HG03521 (cell line): ENCODE measurements around the gene PEX10.
A peak's percentile ranks its signal among the peaks of the same experiment; 100 is the strongest.

ENCODE experiments used
- ATAC-seq: cut with Tn5 transposase; IDR thresholded peaks from one replicate; pipeline ENCODE4 v1.9.1; 2021; ENCODE audit warnings: mild to moderate bottlenecking, moderate library complexity; ENCODE audit not compliant: unreplicated experiment

Gene PEX10

DNA sequence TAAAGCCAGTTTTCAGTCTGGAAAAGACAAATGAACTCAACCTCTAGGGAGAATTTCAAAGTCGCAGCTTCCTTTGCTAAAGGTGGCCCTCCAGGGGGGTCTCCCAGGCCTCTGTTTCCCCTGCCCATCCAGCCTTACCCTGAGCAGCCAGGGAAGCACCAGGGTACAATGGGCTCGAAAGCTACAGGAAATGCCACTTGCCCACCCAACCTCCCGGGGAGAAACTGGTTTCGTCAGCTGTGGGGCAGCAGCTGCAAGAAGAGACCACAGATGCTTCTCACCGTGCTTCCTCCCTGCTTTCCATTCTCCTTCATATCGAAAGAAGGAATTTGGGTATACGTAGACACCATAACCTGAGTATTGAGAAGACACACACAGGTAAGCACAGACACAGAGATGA lies 22.7 kb downstream of the PEX10 start:
- no peak for ATAC-seq

DNA sequence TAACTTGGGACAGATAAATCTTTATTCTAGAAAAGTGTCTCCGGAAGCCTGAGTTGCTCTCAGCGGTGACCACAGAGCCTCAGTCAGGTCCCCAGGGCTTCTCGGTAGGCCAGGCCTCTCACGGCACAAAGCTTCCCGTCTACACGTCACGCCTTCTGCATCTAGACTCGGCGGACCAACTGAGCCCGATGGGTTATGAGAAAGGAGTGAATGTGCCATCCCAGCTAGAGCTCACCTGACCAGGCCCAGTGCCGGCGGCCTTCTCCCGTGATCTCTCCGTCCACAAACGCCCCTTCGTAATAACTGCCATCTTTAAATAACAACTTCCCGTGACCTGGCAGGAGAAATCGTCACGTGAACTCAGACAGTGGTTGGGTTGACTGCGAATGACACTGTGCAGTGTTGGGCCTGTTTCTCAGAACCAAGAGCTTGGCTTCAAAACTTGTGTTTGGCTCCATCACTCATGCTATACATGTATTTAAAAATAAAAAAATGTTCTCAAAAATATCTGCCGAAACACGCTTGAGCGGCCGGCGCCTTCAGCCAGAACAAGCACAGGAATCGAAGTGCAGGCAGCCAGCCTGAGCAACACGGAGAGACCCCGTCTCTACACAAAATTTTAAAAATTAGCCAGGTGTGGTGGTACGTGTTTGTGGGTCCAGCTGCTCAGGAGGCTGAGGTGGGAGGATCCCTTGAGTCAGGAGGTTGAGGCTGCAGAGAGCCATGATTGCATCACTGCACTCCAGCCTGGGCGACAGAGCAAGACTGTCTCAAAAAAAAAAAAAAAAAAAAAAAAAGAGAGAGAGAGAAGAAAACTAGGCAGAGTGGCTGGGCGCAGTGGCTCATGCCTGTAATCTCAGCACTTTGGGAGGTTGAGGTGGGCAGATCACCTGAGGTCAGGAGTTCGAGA lies 24.1 kb downstream of the PEX10 start:
- no peak for ATAC-seq

DNA sequence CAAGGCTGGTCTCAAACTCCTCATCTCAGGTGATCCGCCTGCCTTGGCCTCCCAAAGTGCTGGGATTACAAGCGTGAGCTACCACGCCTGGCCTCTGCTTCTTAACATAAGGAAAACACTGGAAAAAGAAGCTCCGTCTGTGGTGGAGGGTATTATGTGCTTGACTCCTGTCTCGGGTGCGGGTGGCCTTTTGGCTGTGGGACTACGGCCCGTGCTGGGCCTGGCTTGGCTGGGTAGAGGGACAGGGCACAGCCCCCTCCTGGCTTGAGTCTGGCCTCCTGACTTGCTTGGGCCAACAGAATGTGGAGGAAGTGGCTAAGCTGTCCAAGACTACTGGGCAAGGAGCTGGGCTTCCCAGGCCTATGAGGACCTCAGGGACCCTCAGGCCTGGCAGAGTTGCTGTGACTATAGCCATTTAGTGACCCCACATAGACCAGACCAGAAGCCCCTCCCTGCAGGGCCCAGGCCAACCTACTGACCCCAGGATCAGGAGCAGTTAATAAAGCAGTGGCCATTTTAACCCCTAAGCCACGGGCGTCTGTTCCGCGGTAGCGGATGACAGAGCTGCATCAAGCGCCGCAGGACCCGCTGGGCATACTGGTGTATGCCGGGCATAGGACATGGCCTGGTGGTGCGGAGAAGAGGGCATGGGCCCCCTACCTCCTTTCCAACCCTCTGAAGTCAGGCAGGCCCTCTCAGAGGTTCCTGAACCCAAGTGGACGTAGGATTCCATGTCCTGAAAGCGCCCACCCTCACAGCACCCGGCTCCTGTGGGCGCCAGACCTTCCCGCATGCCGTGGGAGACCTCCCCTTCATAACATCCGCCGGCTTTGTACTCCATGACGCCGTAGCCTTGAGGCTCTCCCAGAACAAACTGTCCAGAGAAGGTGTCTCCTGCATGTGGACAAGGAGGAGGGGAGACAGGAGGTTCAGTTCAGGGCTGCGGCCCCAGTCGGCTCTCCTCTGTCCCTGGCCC lies 25.4 kb downstream of the PEX10 start:
- no peak for ATAC-seq

DNA sequence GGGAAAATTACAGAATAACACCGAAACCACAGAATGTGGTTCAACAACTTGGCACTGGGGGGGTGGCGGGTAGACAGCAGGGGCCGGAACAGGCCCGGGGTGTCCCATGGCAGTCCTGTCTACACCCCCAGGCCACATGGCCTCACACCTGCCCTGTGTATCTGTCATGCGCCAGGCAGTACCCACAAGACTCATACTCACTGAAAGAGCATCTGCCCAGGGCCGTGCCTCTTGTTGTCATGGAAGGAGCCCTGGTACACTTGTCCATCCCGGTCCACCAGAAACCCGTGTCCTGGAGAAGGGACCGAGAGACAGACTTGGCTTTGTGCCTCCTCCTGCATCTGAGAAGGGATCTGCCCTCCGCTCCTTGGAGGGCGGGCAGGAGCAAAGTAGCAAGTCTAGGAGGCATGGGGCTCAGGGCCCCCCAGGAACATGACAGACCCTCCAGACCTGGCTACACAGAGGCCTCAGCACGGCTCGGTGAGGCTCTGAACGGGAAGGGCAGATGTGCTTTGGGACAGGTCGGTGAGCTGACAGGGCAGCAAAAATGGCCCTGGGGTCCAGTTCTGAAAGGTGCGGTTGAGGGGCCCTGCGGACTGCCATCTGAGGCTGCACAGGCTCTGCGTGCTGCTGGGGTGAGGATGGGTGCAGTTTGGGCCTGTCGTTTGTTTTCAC lies 26.6 kb downstream of the PEX10 start:
- ATAC-seq = no peak

DNA sequence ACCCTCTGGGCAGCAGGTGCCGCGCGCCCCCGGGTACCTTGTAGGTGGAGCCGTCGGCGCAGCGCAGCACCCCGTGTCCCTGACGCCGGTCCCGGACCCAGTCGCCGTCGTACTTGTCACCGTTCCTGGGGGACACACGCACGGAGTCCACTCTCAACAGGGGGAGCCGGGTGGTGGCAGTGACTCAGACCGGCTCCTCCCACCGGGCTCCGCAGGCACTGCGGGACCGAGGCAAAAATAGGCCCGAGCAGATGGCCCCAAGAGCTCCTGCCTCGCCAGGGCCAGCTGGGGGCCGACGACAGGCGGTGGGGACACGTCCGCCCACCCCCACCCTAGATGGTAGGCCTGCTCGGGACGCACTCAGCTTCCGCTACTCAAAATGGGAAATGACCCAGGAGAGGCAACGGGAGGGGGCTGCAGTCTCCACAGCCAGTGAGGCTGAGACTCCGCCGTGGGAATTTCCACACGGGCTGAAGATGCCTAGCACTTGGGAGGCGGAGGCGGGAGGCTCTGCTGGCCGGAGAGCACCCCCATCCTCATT lies 27.4 kb downstream of the PEX10 start:
- ATAC-seq = no peak

DNA sequence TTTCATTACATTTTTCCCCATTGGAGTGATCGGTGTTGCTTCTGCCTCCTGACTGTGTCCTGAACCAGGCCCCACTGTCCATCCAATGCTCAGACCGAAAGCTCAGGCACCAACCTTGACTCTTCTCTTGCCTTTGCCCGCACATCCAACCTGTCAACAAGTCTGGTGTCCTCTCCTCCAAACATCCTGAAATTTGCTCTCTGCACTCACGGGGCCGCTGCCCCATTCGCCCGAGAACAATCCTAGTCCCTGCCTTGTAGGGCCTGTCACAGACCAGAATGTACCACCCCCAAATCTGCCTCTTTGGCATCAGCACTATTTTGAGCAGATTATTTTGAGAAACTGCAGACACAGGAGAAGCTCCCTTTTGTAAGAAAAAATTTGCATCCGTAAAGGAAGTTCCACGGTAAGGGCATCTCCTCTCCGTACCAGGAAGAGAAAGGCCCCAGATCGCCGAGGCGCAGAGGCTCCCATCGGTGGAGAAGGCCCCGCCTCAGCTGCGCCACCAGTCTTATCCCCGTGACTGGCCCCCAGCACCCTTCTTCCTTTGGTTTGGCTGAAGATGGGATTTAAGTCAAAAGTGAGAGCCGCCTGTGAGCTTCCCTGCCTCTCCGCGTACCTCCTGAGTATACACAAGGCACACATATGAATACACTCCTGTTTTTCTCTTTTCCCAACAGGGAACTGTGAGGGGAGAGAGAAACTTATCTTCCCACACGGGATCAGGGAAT lies 28.1 kb downstream of the PEX10 start:
- no peak for ATAC-seq

DNA sequence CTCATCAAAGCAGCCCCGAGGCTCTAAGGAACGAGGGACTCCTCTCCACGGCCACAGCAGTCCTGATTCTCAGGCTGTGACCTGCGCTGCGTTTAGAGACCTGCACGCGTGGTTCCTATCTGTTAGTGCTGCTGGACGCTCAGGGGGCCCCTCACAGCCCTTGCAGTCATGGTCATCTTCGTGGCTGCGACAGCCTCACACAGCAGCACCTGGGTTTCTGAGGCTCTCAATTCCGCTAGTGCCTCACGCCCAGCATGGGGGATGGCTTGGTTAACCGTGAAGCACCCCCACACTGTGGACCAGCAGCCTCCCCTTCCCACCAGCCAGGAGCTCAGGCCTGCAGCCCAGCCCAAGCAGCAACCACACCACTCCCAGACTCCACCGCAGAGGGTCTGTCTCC lies 28.8 kb downstream of the PEX10 start:
- no peak for ATAC-seq

DNA sequence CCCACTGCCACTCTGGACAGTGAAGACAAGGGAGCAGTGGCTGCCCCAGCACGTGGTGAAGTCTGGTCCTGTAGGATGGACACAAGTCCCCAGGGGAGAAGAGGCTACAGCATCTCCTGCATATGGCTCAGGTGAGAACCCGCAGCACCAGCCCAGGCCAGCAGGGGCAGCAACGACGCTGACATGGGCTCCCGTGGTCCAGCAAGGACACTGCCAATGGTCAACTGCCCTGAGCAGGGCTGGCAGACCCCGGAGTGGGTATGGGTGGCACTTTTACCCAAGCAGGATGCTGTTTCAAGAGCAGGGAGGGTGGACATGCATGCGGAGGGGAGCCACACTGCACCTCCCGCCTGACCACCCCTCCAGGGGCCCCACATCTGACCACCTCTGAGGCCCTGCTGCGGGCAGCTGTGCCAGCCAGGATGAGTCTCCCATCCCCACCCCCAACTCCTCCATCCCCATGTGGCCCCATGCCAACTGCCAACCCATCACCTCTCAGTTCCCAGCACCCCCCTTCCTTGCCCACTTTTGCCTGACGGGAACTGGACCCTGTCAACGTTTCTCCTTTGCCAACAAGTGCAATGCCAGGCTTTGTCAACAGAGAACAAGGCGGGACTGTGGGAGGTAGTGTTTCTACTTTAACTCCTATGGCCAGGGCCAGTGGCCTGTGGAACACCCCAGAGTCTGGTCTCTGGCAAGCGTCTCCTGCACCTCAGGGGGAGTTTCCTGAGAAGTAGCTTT lies 29.6 kb downstream of the PEX10 start:
- no peak for ATAC-seq

DNA sequence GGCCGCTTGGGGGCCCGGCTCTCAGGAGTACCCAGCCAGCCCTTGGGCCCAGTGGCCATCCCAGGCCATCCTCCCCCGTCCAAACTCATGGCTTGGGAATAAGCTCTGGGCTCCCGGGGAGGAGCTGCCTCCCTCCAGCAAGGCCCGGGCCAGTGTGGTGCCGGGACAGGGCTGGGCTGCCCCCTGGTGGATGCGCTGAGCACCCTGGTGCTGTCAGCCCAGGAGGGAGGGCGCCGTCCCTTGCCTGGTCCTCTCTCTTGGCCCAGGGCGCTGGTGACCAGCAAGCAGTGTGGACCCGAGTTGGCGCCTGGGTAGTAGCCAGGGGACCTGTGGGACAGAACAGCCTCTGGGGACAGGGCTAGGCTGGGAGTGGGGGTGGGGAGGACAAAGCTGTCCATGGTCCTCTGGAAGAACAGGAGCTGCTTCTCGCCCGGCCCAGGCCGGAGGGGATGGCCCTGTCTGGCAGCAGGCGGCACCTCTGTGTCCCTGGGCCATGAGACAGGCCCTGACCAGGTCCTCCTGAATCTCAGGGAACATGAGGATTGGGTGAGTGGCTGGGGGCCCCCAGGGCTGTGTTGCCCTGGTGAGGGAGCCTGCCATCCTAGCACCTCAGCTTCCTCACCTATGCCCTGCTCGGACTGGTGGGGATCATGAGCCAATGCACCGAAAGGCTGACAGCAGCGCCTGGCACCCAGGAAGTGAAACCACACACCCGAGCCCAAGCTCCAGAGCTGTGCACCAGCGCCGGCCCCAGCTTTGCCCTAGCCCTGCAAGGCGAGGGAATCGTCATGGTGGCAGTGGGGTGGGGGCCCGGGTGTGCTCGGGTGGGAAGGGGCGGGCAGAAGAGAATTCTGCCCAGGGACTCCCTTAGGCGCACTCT lies 30.4 kb downstream of the PEX10 start:
- ATAC-seq = peak; percentile 48

DNA sequence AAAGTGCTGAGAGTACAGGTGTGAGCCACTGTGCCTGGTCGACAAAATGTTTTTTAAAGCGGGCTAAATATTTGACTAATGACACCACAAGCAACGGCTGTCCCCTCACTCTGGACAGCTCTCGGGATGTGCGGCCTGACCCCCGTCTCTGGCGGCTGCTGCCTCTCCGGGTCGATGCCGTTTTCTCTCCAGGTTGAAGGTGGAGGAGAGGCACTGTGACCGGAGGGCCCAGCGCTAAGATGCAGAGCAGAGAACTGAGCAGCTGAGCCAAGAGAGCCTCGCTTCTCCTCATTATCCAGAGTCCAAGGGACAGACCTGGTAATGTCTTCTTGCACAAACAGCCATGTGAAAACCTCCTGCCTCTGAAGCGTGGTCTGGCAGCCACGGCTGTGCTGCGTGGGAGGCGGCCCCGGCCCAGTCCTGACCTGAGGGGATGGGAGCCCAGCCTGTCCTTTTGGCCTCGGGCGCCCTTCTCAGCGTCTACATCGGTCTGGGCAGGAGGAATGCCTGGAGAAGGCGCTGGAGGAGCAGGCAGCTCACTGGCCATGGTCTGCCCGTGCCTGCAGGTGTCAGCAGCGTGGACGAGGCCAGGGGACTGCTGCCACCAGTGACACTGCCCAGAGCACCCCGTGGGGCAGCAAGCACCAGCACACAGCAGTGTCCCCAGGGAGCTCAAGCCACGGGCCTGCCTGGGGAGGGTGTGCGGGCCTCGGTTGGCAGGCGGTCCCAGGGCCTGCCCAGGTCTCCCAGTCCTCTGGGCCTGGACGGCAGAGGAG lies 31.4 kb downstream of the PEX10 start:
- no peak for ATAC-seq

DNA sequence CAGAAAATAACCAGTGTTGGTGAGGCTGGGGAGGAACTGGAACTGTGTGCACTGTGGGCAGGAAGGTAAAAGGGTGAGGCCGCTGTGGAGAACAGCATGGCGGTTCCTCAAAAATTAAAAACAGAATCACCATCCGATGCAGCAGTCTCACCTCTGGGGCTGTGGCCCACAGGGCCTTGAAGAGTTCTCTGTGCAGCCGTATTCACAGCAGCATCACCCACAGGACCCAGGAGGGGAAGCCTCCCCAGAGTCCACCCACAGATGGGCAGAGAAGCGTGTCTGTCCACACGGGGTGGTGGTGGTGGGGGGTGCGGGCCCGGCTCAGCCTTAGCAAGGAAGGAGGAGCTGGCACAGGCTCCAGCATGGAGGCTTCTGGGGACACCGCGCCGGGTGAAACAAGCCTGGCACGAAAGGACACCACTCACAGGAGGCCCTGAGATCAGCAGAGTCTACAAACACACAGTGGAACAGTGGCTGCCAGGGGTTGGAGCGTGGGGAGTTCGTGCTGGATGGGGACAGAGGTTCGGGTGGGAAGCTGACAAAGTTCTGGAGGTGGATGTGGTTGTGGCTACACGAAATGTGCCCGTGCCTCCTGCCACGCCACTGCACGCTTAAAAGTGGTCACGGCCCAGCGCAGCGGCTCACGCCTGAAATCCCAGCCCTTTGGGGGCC lies 32.5 kb downstream of the PEX10 start:
- ATAC-seq = no peak

DNA sequence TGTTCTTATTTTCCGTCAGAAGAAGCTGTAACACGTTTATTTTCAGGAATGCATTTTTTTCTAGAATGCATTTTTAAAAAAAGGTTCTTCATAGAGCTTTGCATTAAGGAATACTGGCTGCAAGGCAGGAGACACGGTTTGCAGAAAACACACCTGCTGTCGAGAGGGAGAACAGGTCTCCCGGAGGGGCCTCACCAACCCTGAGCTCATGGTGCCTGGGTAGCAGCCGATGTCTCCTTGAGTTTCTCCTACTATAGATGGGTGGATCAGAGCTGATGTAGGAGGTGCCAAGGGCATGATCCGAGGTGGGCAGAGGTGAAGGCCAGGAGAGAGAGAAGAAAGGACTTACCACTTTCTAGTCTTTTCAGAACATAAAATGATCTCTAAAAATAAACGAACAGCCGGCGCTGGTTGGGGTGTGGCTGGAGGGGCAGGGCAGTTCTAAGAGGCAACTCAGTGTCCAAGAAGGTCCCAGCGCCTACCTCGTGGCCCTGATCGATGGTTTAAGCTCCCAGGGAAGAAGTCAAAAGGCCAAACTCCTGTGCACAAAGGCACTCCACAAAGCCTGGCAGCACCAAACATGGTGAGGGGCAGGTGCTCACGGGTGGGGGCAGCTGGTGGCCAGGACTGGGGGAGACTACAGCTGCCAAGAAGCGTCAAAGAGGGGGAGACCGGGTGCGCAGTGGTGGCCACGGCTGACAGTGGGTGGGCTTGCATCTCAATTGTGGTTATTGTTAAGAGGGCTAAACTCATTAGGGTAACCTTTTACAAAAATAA lies 33.2 kb downstream of the PEX10 start:
- ATAC-seq = no peak

DNA sequence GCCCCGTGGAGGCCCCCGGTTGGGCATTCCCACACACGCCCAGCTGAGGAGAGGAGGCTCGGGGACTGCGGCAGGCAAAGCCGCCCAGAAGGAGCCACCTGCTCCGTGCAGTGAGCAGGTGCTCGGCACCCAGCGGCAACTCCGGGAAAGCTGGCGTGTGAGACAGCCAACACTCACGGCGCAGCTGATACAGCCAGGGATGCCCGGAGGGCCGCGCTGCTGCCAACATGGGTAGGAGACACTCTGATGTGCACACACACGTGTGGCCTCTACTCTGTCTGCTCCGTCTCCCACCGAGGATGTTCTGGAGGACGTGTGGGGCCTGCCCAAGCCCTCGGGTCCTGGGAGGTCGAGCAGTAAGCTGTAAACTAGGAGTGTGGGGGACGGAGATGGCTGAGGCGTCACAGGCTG lies 33.9 kb downstream of the PEX10 start:
- no peak for ATAC-seq

DNA sequence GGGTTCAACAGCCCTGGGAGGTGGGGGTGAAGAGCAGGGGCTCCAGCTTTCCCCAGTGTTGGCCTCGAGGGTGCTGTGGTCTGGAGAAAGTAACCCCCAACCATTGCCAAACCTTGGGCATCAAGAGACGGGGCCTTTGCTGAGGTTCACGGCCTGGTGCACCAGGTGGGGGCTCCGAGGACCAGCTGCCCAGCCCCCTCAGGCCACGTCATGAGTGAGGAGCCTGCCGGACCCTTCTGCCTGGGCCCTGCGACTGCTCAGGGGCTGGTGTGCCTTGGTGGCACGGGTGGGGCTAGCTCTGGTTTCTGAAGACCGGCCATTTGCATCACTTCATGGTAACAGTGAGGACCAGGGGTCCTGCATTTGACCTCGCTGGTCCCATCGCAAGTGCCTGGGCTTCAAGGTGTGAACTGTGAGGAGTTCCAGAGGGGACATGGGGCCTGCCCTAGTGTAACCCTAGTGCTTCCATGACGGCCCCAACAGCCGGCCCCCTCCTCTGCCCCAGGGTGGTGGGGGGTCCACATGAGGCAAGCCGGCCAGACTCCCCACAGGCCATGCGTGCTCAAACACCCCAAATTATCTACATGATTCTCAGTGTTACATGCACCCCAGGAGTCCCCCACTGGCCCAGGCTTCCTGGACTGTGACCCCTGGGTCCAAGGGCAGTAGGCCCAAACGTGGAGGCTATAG lies 34.5 kb downstream of the PEX10 start:
- ATAC-seq = no peak

DNA sequence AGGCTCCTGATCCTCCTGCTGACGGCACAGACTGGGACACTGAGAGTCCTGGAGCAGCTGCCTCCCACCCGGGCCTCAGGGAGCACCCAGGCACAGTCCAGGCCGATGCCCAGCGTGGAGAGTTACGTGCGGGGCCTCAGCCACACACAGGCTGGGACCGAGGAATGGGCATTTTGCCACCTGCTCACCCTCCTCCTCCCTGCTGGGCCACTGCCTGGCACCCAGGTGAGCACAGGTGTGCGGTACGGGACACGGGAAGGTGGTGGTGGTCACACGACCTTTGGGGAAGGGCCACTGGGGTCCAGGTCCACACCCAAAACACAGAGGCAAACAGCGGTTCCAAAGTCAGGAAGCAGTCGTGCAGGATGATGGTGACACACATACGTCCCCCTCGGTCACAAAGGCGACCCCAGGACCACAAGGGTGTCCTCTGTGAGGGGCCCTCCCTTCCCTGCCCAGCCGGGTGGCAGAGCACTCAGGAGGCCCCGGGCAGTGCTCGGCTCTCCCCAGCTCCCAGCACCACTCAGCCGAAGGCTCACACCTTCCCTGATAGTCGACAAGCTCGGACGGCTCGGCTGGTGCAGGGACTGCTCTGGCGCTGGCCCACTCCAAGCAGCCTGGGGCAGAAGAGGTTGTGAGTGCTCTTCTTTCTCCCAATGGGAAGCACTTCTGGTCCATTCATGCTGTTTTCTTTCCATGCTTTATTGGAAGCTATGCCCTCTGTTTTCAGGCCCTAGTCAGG lies 35.3 kb downstream of the PEX10 start:
- ATAC-seq = no peak
